Right forelimb (tissue), 1 donor: ENCODE measurements around the gene DDB1.

Source experiments
- DNase-seq: peaks from one replicate; pipeline ENCODE4 v3.0.0-alpha.2; 2018

The DDB1 gene

DNA sequence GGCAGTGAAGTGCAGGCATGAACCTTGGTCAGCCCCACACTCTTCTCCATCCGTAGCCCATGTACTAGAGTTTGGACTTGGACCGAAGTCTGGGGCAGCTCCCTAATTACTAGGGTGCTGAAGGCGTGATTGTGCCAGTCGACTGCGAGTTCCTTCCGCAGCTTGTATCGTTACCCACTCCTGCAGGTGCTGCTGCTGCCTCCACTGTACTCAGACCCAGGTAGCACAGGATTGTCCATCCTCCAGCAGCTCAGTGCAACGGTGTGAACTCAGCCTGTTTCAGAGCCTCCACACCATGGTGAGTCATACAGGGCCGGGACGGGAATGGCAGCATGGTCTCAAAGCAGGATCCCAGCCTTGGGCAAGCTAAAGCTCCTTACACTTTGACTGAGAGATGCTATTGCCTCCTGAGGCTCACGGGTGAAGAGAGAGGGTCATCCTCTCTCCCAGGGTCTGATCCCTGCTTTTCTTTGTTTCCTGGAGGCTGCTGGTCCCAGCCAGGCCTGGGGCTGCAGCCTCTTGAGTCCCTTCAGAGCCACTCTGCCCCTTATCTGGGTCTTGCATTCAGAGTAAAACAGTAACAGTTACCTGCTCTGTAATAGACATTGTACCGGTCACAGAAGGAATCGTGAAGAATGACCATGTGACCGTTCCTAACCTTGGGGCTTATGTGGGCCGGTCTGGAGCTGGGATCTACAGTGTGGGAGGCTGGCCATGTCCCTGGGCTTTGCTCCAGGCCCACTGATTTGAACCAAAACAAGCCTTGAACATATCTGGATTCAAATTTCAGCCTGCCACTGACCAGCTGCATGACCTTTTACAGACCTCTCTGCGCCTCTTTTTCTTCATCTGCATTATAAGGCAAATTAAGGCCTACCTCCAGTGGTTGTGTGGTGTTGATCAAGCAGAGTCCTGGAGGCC is 1.8 kb upstream of the DDB1 start:
- DNase-seq, result no peak

DNA sequence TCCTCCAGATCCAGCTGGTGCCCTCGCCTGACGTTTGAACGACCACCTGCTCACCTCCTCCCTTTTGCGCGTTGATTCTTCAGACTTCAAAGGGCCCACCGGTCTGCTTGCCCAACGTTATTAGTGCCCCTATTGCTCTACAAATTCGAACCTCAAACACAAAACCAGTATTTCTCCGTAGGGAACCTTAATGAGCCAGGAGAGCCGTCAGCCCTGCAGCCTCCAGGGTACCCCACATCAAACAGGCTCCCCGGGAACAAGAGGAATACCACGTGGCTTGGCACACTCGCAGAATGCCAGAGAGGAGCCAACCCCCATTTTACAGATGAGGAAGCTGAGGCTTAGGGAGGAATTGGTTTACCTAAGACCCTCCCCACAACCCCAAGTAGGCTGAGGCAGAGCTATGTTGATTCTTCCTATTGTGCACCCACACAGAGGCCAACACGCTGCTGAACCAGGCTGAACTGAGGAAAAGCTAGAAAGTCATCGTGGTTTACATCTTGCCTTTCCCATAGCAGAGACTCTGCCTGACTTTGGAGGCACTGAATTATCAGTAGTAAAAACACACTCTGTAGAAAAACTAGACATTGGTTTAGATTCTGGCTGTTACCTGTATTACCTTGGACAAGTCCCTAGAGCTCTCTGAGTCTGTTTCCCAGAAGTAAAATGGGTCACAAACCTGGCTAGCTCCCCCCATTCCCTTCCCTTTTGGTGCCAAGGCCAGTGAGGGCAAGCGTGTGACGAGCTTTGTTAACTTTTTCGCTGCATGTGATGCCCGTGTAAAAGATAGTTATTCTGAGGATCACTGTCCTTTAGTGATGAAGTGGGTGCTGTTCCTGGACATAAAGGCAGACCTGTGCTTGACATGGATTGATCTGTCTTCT is 887 bp upstream of the DDB1 start:
- no peak for DNase-seq

DNA sequence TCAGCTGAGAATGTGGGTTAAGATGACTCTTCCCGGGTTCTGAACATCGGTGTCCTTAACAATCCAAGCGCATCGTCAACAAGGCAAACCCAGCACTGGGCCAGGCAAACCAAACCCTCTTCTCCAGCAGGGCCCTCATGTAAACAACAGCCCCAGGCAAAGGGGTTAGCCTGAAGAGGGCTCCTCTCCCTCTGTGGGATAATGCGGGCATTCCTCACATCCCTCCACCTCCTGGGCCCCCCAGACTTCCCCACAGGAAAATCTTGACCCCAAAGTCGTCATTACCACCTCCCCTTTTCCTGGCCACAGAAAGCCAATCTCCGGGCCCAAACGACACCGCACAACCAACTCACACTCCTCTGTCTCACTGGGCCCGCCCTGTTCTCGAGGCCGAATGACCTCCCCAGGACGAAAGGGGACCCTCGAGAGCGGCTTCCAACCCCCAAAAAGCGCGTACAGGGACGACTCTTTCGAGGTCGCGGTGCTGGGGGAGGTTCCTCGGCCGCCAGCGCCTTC is 566 bp downstream of the DDB1 start:
- DNase-seq, result no peak

DNA sequence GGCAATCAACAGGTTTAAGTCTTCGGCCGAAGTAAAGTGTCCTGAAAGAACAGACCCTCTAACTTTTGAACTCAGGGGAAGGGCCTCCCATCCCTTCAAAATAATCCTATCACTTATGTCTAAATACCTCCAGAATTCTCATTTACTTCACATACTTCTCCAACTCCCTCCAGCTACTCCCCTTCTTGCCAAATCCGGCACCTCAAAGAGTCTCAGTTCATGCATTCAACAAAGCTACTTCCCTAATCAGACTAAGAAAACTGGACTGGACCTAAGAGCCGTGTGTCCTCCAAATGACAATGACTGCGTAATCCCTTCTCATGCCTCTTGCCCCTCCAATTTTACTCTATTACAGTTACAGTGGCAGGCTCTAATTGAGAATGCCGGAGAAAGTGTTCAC is 1.3 kb downstream of the DDB1 start:
- DNase-seq, result no peak

DNA sequence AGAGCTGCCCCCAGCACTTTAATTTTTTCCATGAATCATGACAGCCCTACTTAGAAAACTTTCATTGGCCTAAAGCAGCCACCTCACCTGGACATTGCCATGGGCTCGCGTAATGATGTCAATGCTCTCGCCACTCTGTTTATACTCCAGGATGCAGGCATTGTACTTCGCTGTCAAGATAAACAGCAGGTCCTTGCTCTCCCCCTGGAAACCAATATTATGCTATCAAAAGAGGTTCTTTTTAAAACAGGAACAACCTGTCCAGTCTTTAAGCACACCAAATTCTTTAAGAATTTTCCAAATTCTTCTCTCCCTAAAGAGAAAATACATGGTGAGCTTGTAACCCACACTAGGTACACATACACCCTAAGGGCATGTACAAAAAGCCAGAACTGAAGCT is 3.0 kb downstream of the DDB1 start:
- no peak for DNase-seq

GRCh38 chr11:61328351-61328750 is 4.6 kb downstream of the DDB1 start:
- no peak for DNase-seq

DNA sequence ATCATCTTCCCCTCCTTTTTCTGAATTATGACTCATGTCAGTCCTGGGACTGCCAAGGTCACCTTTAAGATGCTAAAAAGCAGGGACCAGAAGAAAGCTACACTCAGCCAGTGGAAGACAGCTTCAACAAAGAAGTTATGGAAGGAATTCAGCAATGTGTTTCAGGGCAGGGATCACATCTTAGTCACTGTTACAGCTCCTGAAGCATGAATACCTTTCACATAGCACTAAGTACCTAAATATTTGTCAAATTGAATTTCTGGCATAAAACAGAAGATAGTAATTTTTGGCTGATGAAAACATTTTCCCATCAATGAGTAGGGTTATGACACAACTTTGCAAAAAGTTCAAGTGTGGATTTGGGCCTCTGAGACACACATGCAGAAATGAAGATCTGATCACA is 5.2 kb downstream of the DDB1 start:
- DNase-seq, result no peak

- no peak for DNase-seq
Observed at GRCh38 chr11:61325649-61326414, 7.1 kb downstream of the DDB1 start.

- no peak for DNase-seq
Observed at GRCh38 chr11:61315260-61315659, 17.6 kb downstream of the DDB1 start.

GRCh38 chr11:61310749-61311148 is 22.2 kb downstream of the DDB1 start:
- DNase-seq, result no peak

DNA sequence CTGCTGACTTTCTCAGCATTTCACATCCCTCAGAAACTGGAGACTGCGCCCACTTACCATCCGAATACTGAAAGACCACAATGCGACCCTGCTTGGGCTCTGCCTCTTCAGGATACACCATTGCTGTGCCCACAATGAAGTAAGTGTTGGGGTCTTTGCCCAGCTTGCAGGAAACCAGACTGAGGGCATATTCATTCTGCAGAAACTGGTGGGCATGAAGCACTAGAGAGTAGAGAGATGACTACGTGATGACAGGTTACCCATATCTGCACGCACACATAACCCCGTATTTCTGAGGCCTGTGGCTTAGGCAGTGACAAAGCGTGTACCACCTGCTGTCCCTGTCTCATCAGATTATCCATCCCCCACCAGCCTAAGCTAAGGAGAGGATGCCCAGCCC is 23.2 kb downstream of the DDB1 start:
- DNase-seq, result no peak

GRCh38 chr11:61309141-61309540 is 23.8 kb downstream of the DDB1 start:
- DNase-seq, result no peak

GRCh38 chr11:61307354-61307753 is 25.6 kb downstream of the DDB1 start:
- DNase-seq, result no peak

GRCh38 chr11:61306221-61306620 is 26.7 kb downstream of the DDB1 start:
- no peak for DNase-seq

DNA sequence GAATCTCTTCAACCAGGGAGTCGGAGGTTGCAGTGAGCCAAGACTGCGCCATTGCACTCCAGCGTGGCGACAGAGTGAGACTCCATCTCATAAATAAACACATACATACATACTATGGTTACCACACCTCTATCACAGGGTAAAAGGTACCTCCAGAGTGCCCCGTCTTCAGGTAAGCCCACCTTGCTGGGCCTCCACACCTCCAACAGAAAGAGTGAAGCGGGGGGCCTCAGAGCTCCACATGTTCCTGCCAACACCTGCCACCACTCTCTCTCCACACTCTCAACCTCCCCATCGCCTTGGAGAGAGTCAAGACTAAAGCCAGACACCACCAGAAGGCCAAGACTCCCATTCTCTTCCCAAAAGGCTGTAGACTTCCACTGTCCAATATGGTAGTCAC is 27.5 kb downstream of the DDB1 start:
- DNase-seq, result no peak

DNA sequence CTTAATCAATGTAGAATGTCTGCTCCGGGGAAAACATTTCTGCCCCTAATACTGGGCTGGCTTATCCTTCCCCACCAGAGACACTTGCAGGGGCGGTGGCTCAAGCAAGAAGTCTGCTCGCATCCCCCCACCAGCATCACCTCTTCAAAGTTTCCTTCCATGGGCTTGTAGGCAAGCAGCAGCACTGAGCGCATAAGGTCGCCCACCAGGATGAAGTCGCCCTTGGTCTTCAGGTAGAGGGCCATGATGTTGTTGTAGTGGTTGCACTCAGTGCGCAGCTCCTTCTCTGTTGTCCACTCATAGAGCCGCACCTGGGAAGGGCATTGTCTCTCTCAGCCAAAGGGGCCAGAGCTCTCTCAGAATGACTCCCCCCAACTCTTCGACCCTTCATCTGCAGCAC is 29.2 kb downstream of the DDB1 start:
- no peak for DNase-seq

DNA sequence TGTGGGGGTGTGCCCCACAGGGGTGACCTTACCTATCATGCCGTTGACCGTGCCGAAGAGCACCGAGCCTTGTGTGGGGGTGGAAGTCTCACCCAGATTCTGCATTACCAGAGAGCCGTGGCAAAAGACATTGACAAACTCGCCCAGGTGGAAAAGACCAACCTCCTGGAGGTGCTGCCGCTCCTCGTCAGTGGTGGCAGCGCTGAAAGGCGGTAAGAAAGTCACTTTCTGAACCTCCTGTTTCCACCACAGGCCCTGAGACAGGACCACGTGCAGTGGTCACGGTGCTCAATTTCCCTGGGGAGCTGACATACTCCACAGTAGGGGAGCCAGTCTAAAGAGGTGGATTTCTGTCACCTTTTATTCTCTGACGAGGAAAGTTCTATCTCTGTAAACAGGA is 30.4 kb downstream of the DDB1 start:
- no peak for DNase-seq

GRCh38 chr11:61298663-61299244 is 34.2 kb downstream of the DDB1 start:
- no peak for DNase-seq

GRCh38 chr11:61297746-61298145 is 35.2 kb downstream of the DDB1 start:
- peak; percentile 49 for DNase-seq

- DNase-seq, result no peak
Observed at GRCh38 chr11:61297341-61297740, 35.6 kb downstream of the DDB1 start.

DNA sequence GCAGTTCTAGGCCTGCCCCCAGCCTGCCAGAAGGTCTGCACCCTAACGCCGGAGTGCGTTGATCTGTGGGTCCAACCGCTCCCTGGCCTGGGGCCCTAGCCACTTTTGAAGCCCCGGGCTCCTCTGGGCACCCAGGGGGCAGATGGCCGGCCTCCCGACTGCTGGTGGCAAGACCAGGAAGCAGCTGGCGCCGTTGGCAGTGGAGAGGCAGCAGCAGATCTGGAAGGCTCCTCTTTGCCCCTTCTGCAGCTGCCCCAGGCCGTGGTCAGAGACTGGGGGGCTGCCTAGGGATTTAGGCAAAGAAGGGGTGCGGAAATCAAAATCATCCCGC is 37.3 kb downstream of the DDB1 start:
- DNase-seq, result no peak

DNA sequence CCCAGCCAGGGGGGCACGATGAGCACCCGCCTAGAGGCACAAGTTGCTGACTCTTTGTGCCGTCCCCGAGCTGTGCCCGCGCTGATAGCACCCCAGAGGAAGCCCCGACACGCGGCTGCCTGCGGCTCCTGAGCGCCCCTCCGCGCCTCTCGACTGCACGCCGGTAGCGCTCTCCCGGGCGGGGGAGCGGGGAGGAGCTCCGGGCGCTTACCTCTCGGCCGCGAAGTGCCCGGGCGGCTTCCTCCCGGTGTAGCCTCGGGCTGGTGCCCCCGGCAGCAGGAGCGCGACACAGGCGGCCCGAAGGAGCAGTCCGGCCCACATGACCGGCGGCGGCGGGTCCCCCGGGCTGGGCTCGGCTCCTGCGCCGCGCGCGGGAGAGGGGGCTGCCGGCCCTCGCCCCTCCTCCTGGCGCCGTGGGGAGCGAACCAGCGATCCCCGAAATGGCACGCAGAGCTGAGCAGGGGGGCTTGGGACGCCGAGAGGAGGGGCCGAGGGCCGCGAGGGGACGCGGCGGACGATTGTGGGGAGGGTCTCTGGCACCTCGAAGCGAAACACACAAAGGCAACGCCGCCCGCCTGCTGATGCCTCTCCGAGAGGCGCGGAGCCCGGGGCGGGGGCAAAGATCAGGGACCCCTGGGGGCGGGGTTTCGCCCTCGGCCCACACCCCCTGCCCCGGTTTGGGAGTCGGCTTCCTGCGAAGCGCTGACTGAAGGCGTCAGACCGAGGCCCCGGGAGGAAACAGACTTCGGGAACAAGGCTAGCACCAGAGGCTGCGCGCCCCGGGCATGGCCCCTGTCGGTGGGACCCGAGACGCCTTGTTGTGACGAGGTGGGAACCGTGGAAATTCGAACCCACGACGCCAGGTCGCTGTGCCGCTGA is 37.9 kb downstream of the DDB1 start, which contains the start of gene VWCE:
TSS of gene VWCE (minus strand) at position 600 of the 879 bp plus-strand sequence. CDS start at position 321, 279 bp downstream.
- peak; percentile 79 for DNase-seq
